COLO668 (cell line): Measurements from ENCODE around the gene NAIF1.
A peak's percentile ranks its signal among the peaks of the same experiment; 100 is the strongest.

ENCODE experiments used
- DNase-seq: peaks from one replicate; lab custom pipeline; 2025; ENCODE audit not compliant: unreplicated experiment; lab: John Stamatoyannopoulos, UW

The NAIF1 gene

DNA sequence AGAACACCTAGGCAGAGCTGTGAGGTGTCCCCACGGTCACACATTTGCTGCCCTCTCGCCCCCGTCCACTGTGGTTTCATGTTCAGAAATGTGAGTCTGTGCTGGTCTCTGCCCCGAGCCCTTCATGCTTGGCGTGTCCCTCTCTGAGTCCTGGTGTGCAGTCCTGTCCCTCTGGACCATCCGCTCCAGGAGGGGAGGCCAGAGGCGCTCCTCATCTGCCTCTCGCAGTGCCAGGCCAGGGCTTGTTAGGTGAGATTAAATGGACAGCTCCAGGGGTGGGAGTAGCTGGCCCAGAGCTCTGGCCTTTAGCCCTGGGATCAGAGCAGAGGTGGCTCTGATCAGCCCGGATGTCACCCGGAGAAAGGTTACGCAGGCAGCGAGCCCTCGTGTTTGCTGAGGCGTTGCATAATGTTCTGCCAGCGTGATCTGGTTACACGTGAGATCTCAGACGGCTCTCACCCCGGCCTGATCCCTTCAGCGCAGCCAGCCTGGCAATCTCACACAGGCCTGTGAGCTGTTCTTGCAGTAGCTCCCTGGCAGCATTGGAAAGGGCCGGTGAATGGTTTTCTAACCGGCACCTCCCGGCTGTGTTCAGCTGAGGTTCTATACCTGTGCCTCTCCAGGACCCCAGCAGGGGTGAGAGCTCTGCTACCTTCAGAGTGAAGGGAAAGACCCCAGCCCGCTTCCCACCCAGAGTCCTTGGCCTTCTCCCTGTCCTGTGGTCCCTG lies 35.9 kb upstream of the NAIF1 start:
- DNase-seq: peak; percentile 73

DNA sequence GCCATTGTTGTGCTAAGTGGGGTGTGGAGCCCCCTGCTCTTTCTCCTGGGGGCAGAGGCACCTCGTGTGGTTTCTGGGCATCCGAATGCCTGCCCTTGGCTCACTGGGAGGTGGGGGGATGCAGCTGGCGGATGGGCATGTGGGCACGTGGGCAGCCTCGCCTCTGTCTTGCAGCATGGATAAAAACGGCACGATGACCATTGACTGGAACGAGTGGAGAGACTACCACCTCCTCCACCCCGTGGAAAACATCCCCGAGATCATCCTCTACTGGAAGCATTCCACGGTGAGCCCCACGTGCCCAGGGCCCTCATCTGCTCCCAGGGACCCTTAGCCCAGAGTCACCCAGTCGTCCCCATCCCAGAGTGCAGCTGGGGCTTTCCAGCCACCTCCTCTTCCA lies 35.1 kb upstream of the NAIF1 start:
- DNase-seq: no peak

DNA sequence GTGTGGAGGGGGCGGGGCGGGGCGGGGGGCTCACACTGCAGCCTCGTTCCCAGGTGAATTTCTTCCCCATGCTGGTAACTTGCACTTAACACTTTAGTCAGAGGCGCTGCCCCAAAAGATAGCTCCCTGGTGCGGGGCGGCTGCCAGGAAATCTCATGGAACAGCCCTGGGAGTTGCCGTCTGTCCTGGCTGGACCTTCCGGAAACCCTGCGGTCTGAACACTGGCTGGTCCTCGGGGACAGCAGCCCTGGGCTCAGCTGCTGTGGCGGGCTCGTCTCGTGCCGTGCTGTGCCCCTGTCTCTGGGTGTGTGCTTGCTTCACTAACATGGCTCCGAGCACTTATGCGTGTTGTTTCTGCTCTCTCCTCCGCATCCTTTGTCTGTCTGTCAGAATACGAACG lies 34.6 kb upstream of the NAIF1 start:
- DNase-seq: no peak

DNA sequence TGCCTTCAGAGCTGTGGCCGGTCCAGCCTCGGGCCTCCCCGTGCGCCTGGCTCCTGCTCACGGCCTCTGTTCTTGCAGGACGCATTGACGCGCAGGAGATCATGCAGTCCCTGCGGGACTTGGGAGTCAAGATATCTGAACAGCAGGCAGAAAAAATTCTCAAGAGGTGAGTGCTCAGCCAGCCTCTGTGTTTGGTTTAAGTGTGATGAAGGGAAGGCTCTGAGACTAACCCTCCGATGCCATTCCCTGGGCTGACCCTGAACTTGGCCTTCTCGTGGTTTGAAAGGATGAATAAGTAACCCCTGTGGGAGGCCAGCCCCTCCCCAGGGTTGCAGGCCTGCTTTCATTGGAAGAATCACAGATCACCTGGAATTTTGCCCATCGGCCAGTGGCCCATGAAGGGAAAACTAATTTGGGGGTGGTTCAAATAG lies 34.1 kb upstream of the NAIF1 start:
- no peak for DNase-seq

DNA sequence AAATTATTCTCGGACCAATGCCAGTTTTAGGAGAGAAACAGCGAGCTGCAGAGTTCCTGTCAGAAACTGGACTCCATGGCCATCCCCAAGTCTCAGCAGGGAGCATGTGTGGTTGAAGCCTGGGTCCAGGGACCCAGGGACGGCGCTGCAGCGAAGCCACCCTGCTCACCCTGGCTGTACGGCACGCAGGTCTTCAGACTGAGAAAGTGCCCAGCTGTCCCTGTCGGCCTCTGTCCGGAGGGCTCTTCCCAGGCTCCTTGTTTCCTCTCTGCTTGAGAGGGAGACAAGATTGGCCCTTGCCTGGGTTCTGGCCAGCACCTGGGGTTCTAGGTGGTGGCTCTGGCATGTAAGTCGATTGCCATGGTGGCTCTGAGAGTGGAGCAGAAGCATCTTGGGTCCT lies 33.5 kb upstream of the NAIF1 start:
- no peak for DNase-seq

DNA sequence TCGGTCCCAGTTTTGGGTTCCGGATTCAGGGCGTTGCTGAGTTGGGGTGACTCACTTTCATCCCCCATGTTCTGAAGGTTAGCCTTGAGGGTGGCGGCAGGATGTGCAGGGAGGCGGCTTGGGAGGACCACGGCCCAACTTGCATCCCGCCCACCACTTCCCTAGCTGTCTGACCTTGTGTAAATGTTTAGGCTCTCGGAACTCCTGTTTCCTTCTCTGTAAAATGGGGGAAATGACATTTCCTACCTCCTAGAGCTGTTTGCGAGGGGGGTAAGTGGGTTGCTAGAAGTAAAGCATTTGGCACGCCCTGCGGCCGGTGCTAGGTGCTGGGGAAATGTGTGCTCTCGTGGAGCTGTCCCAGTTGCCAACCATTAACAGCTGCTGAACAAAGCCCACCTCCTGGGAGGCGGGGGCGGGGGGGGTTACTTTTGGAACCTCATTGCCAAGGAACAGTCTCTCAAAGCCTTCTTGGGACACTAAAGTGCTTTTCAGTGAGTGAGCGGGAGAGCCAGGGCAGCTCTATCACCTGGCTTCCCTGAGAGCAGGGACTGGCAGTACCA lies 32.9 kb upstream of the NAIF1 start:
- no peak for DNase-seq

DNA sequence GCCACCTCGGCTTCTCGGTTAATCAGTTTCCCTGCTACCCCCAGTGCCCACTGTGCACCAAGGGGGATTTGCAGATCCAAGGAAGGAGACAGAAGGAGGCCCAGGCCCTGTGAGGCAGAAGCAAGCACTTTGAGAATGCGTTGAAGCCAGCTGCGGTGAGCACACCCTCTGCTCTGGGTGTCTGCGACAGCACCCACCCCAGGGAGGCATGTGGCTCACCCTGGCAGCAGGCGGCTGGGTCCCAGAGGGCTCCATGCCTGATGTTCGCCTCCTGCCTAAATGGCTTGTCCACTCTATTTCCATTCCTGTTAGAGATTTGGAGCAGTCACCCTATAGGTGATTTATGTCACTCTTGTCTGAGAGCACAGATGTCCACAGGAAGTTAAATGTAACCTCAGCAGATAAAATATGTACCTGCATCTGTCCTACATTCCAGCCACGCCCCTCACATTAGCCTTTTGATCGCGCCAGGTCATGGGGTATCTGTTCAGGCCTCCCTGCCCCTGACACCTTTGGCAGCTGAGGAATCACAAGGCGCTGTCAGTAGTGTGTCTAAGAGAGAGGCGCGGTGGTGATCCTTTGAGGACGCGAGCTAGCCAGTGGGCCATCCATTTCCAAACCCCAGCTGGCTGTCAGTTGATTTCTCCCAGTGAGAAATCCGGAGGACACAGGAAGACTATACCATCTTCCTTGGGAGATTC lies 32.3 kb upstream of the NAIF1 start:
- DNase-seq: no peak

DNA sequence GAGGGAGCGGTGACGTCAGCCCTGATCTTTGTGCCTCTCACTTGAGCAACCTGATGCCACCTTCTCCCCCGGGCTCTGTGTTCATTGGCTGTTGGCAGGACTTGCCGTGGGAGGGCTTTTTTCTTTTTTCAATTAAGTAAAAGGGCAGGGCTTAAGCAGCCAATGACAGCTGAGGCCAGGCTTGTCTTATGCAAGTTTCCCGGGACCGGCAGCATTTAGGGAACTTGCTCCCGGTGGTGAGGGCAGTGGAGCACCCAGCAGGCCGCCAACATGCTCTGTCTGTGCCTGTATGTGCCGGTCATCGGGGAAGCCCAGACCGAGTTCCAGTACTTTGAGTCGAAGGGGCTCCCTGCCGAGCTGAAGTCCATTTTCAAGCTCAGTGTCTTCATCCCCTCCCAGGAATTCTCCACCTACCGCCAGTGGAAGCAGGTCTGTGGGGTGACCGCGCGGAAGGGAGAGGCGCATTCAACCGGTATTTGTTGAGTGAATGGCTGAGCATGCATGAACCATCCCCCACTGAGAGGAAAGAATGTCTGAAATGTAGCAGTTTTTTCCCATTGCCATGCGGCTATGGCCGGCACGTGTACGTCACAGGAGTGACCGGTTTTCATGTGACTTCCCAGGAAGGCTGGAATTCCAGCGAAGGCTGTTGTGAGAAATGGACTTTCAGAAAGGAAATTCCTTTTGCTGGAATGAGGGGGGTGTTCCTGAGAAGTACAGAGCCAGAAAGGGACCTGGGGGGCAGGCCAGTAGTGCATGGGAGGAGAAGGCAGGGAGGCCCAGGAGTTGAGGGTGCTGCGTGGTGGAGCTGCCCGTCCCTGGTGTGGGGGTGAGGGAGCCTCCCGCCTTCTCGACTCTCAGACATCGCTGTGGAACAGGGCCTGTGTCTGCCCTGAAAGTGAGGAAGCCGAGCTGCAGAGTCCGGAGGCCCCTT lies 31.4 kb upstream of the NAIF1 start:
- peak; percentile 93 for DNase-seq

DNA sequence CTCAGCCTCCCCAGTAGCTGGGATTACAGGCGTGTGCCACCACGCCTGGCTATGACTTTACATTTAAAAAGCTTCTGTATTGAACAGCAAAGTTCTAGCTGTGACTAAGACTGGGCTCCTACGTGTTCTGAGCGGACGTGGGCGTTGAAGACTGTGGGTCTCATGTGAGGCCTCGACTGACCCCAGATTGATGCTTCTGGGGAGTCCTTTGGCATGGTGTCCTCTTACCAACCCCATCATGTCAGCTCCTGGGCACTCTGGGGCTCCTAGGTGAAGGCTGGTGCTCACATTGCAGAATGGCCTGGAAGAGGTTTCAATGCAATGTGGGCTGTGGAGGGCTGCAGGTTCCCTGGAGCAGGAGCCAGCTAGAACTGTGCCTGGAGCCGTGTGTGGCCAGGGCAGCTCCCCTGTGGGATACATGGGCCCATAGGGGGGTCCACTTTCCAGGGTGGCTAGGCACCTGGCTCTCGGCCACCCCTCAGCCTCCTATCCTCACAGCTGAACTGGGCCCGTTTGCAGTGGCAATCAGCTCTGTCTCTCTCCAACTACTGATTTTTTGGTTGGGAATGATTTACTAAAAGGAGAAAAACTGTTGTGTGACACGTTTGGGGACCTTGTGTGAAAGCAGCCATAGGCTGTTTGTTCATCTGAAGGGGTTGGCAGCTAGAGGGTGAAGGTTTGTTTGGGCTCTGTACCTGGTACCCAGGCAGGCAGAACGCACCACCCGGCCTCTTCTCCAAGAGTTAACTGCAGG lies 30.6 kb upstream of the NAIF1 start:
- DNase-seq: no peak

DNA sequence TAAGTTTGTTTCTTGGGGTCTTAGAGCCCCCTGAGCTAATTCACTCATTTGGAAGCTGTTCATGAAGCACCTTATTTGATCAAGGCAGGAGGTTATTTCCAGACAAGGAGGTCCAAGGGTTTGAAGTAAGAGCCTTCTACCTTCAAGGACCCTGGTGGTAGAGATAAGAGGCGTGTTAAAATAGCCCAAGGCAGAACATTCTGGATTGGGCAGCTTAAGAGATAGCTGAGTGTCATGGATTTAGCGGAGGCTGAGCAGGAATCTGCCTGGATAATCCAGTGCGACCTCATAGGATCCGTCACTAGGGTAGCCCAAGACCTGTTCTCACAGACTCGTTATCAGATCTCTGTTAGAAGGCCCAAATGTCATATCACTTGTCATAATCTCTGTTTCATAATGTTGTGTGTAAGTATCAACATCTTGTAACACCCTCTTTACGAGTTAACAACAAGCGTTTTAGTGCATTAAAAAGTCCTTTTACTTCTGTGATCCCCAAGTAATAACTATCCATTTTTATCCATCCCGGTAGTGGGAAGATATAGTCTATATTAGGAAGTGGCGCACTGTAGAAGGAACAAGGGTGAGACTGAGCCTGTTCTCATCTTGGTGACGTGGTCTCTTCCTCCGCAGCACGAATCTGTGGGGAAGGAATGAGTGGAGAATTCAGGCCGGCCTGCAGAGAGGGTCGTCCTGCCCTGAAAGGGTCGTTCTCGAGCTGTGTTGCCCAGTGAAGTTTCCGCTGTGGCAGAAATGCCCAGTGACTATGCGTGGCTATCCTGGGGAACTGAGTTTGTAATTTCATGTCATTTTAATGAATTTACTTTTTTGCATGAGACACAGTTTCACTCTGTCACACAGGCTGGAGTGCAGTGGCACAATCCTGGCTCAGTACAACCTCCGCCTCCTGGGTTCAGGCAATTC lies 29.8 kb upstream of the NAIF1 start:
- DNase-seq: no peak

DNA sequence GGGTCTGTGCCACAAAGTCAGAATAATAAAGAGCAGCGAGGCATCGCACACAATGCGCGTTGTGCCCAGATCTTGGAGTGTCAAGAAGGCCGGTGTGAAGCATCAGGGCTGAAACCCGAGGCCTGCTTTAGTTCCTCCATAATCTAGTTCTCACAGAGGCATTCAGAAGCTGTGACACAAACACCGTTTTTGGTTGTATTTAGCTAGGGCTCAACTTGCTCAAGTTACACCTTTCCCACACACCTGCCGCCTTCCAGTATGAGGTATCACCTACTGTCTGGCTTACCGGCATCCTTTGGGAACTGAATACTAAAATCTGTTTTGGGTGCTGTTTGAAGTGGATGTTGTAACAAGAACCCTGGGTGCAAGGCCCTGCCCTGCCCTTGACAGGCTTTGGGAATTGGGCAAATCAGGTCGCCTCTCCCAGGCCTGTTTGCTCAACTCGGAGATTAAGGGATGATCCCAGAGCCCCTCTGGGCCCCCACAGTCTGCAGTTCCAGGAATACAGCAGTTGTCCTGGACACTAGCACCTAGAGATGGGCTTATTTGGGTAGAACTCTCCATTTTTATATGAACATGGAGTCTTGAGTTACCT lies 27.9 kb upstream of the NAIF1 start:
- DNase-seq: peak; percentile 27

DNA sequence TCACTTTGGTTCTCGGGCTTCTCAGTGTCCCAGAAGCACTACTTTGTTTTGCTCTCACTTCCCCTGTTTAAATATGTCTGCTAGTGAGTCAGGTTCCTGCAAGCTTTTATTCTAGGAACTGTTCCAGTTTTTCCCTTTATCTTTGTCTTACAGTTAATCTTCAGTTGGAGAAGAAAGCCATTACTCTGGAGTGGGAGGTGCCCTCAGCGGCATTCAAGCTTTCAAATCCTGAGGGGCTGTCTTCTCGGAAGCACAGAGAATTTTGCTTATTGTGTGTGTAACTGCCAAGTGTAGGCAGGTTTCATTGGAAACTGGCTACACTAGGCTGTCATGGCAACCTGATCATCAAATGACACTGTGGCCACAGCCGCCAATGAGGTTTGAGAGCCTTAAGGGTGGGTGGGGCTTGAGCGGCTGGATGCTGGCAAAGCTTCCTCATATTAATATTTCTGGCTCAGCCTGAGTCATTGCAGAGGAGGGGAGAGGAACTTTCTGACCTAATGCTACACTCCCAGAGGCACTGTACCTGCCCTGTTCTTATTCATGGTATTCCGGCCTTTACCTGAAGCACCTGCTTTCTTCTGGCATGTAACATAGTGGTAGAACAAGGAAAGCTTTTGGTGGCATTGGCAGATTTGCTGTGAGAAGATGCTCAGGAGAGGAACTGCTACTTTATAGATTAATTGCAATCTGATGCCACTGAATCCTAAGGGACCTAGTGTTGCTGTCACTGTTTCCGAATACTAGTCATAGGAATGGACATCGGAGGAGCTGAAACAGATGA lies 27.2 kb upstream of the NAIF1 start:
- peak; percentile 86 for DNase-seq

DNA sequence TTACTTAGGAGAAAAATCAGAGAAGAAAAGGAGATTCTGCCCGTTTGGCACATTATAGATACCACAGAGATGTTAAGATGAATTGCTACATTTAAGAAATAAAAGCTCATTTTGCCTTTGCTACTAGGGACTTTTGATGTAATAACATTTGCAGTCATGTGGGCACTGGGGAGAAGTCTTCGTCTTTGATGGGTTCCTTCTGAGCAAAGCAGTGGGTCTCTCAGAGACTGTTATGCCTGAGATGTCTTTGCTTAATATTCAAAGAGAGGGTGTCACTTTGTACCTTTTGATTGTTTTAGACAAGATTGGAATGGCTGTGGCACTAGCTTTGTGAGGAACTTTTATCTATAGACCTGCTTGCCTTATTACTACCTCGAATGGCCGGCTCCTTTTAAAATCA lies 25.9 kb upstream of the NAIF1 start:
- no peak for DNase-seq

DNA sequence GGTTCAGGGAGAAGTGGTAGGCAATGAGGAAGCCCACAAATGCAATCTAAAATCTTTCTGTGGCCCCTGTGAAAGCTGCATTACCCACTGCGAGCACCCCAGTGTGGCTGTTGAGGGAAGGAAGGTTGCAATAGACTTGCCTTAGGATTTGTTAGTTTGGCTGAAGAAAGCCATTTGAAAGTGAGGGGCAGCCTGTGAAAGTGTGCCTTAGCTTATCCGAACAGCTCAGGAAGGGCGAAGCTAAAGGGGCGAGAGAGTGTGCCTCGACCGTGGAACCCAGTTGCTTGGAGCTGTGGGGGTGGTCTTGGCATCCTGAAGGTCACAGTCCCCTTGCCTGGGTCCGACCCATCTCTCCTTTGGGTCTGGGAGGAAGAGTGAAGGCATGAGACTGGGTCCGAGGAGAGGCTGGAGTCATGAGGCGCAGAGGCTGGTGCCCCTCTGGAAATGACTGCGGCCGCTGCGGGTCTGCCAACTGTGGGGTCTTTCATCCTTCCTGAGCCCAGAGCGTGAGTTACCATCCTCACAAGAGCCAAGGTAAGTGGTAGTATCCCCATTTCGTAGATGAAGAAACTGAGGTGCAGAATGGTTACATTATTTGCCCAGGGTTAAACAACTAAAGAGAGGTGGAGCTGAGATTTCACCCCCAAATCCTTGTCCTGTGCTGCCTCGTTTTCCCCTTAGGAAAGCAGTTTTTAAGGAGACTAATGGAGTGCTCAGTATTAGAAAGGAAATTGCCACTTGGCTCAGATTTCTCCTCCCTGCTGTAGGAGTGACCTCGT lies 25.3 kb upstream of the NAIF1 start:
- no peak for DNase-seq

DNA sequence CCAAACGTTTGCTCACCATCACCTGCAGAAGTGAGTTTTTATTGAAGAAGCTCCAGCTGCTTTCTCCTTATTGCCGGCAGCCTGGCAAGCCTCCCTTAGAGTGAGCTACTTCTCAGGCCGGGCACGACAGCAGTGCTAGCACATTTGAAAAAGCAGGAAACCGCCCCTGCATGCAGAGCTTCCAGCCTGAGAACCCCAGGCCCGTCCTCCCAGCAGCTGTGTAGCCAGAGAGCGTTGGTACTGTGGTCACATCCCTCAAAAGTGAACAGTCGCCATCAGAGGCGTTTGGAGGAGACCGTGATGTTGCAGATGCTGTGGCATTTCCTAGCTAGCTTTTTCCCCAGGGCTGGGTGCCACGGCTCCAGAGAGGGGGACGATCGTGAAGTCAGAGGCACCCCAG lies 24.5 kb upstream of the NAIF1 start:
- no peak for DNase-seq

DNA sequence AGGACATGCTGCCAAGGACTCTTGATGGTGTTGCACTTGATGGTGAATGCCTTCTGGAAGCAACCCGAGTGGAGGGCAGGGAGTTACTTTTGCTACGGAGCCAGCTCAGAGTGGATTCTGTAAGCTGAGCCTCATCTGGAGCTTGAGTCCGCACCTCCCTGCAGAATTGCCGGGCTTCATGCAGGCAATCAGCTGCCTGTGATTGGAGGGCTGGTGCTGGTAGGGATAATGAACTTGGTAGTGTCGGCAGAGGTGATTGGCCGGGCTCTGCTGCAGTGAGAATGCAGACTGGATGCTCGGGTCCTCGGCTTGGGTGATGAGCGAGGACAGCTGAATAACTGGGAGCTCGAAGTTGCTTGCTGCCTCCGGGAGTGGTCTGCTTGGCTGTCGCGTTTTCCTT lies 24.0 kb upstream of the NAIF1 start:
- DNase-seq: no peak

DNA sequence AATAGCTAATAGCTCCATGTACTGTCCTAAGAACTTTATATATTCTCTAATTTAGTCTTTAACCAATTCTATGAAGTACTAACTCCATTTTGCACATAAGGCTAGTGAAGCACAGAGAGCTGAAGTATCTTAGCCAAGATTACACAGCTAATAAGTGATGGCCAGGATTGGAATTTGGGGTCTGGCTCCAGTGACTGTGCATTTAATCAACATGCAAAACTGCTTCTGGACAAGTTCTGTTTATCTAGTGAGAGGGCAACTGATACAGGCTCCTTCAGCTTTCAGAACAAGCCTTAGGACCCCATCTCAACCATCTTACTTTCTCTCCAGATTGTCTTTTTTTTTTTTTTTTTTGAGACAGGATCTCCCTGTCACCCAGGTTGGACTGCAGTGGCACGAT lies 22.2 kb upstream of the NAIF1 start:
- no peak for DNase-seq
